Heart right ventricle (tissue), 16 donors: Measurements from ENCODE around the gene FLOT2. TPM values are rescaled to one million over a fixed set of nuclear protein-coding genes. Genes with fewer than 3 reads are reported as not detected.
A peak's percentile ranks its signal among the peaks of the same experiment; 100 is the strongest.
"Not testable (repeated sequence)": the region's sequence is repeated elsewhere in the genome, so short reads cannot be mapped to it uniquely, and the experiment has no call there.

ENCODE experiments used
- ATAC-seq, 8 donors: fragments of 200-7000 bp; cut with Tn5 transposase; one replicate each; pipeline ENCODE4 v1.9.1; 2020; ENCODE audit warnings: mild to moderate bottlenecking in 8 of 8, moderate library complexity in 8 of 8, moderate number of reproducible peaks in 1 of 8
- DNase-seq, 2 donors: peaks; one replicate each; pipeline ENCODE4 v3.0.0-alpha.2; 2020
- H3K27ac ChIP-seq, 10 donors: fragments of 200-600 bp; sonication (generic) in 2 of 10; one replicate each; pipeline versions ENCODE4 v1.5.0 to v1.8.0; 2020 to 2022; ENCODE audit warnings: mild to moderate bottlenecking in 3 of 10
- H3K27me3 ChIP-seq, 7 donors: fragments of 200-600 bp; one replicate each; pipeline ENCODE4 v1.8.0; 2021 to 2022; ENCODE audit warnings: mild to moderate bottlenecking in 2 of 7
- H3K36me3 ChIP-seq, 9 donors: fragments of 200-600 bp; sonication (generic) in 1 of 9; one replicate each; pipeline versions ENCODE4 v1.5.0 to v1.8.0; 2020 to 2022; ENCODE audit warnings: mild to moderate bottlenecking in 2 of 9
- H3K4me1 ChIP-seq, 9 donors: fragments of 200-600 bp; sonication (generic) in 1 of 9; one replicate each; pipeline versions ENCODE4 v1.5.0 to v1.8.0; 2020 to 2022; ENCODE audit warnings: mild to moderate bottlenecking in 4 of 9
- H3K4me3 ChIP-seq, 10 donors: fragments of 200-600 bp; sonication (generic) in 2 of 10; one replicate each; pipeline versions ENCODE4 v1.5.0 to v1.8.0; 2020 to 2022; ENCODE audit warnings: mild to moderate bottlenecking in 7 of 10, moderate library complexity in 2 of 10
- H3K9me3 ChIP-seq, 11 donors: fragments of 200-600 bp in 10 of 11; sonication (generic) in 2 of 11; one replicate each; pipeline versions ENCODE4 v1.5.0 to v1.8.0; 2013 to 2022; ENCODE audit warnings: mild to moderate bottlenecking in 2 of 11, control low read depth in 1 of 11, moderate library complexity in 1 of 11
- WGBS, 2 donors: extraction: QIAGEN DNeasy Blood & Tissue Kit; methylation state at CpG; one replicate each; pipeline ENCODE4 v1.1.7; 2013; ENCODE audit warnings: inconsistent platforms in 1 of 2; 5-methylcytosine and 5-hydroxymethylcytosine counted together
- intact Hi-C, 10 donors: fragments of 100-400 bp; cut with DNase I; formaldehyde crosslinking; loops; one replicate each; pipeline versions ENCODE4 v1.11.1 to v1.14.2; 2022
- polyA plus RNA-seq, 2 donors: library from polyadenylated mRNA; stranded (reverse); fragments of 200-250 nt; gene quantifications; one replicate each; pipeline ENCODE4 v1.2.3, GENCODE V29; 2013
- total RNA-seq, 10 donors: library from RNA; stranded (reverse); fragmentation: NEBNext Ultra II Directional in 3 of 10; extraction: Animal tissue kit (Norgen Biotek cat#: 25700) in 3 of 10; gene quantifications; one replicate each; pipeline versions ENCODE4 v1.2.1 to v1.2.4, GENCODE V29; 2021 to 2023
- TF ChIP-seq, protein P1 (sequence below), 9 donors: fragments of 200-600 bp; sonication (generic) in 2 of 9; IDR thresholded peaks; one replicate each; pipeline versions ENCODE4 v1.5.0 to v1.8.0; 2021 to 2022; ENCODE audit warnings: antibody characterized with exemption in 9 of 9, mild to moderate bottlenecking in 5 of 9, moderate library complexity in 1 of 9
- donor health status: Arrhythmogenic right ventricular cardiomyopathy.
- donor health status: ischemic (EF 13 %, LVEDD 7.1; RV severe dilation, severe dysfunction).
- donor health status: healthy with polysubstance abuse.
- donor health status: DM: no; HTN: yes; CAD: no.
- donor health status: DM: no; HTN: no; CAD: no.
- donor health status: ischemic (EF 25% LVEDD 6.9; RV normal size, moderate dysfunction).
- donor health status: ischemic (EF 25% LVEDD 5.7; RV mildly dilated, moderate dysfunction).
- donor health status: healthy.
- donor health status: DM: yes; HTN: yes; CAD: no.
- donor health status: Ischemic cardiomyopathy.
- donor health status: ischemic (EF 35%, LVEDD 5.7; RV mildly dilated, moderate dysfunction).
- donor health status: nonischemic (EF 11% LVEDD 7.7; RV severe dilation, severe dysfunction).
- donor health status: DM: yes; HTN: yes; CAD: no.
- donor health status: PGD.
- donor health status: ischemic (EF 29% LVEDD 5.4; RV normal size, mild dysfunction).
- donor health status: nonischemic (EF 23%, LVEDD 6.1; RV moderate dilation, normal function).

FLOT2 gene
- total and polyA plus RNA-seq, 12 donors = 38.3 to 159 (median 88.8) TPM

DNA sequence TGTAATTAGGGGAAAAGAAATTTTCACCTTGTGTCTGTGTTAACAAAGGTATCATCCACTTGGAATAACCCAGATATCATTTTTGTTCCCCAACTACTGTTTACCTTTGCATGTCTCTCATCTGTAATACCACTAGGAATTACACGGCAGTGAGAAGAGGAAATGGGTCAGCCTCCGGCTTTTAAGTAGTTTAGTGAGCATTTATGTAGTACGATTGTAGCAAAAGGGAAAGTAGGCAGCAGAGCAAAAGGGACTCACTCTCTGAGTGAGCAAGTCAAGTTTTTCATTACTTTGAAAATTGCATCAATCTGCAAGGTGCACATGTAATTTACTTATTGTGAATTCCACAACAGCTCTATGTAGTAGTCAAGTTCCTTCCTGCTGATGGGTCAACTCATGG, 42.6 kb upstream of the FLOT2 start:
- WGBS, 2 donors = 50 to 63% methylated on average over 3 of the region's 3 CpGs
- Histone ChIP-seq H3K27me3 (no peaks in the 10 kb centered on the region), H3K4me1 (peaks cover 19 to 98% (median 78%) of the 10 kb centered on the region in 9 donors), H3K36me3 (peaks cover 0 to 52% (median 0%) of the 10 kb centered on the region in 9 donors), H3K9me3 (no peaks in the 10 kb centered on the region), H3K4me3 (no peak overlapping the region), H3K27ac (peak overlapping the region in 7 of 10 donors; percentile 19 to 80 (median 38))
- TF ChIP-seq, protein P1, sequence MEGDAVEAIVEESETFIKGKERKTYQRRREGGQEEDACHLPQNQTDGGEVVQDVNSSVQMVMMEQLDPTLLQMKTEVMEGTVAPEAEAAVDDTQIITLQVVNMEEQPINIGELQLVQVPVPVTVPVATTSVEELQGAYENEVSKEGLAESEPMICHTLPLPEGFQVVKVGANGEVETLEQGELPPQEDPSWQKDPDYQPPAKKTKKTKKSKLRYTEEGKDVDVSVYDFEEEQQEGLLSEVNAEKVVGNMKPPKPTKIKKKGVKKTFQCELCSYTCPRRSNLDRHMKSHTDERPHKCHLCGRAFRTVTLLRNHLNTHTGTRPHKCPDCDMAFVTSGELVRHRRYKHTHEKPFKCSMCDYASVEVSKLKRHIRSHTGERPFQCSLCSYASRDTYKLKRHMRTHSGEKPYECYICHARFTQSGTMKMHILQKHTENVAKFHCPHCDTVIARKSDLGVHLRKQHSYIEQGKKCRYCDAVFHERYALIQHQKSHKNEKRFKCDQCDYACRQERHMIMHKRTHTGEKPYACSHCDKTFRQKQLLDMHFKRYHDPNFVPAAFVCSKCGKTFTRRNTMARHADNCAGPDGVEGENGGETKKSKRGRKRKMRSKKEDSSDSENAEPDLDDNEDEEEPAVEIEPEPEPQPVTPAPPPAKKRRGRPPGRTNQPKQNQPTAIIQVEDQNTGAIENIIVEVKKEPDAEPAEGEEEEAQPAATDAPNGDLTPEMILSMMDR (IDR thresholded peaks at IDR 0.05) = no peak
- DNase-seq (no peak), ATAC-seq (no peak)
- intact Hi-C loops = loop anchor here in 2 of 10 donors (10.0 kb wide), 1 partner anchor 95 kb away; the partner anchor contains the start of gene FAM222B (in 2 of the 2)

DNA sequence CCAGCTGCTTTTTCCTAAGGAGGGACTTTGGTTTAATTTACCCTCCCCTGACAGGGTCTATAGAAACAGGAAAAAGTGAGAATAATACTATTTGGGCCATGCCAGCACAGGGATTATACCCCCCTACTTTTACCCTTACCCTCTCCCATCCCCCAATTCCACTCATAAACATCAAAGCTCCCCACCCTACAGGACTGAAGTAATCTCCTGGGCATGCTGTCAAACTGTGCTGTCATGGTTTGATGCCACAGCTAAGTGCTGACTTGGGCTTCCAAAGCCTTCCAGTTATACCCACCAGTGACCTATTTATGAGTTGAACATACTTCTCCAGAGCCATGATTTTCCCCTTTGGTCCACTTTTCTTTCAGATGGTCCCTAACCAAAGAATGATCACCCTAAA, 41.0 kb upstream of the FLOT2 start:
- DNase-seq (peak in 1 of 2 donors; percentile 61), ATAC-seq (peak; percentile 69 to 91 (median 84))
- no peaks in the 10 kb centered on the region for H3K27me3 ChIP-seq
- intact Hi-C loops = loop anchor here in 1 of 10 donors (5.0 kb wide), 1 partner anchor 36 kb away; the partner anchor contains the start of gene DHRS13
- no peaks in the 10 kb centered on the region for H3K9me3 ChIP-seq
- peak overlapping the region in 8 of 10 donors; percentile 1 to 80 (median 42) for H3K27ac ChIP-seq
- H3K4me3 ChIP-seq = no peak overlapping the region
- H3K4me1 ChIP-seq = peaks cover 19 to 83% (median 69%) of the 10 kb centered on the region in 9 donors
- H3K36me3 ChIP-seq = peaks cover 0 to 53% (median 0%) of the 10 kb centered on the region in 9 donors
- TF ChIP-seq, protein P1 (IDR thresholded peaks at IDR 0.05) = no peak

DNA sequence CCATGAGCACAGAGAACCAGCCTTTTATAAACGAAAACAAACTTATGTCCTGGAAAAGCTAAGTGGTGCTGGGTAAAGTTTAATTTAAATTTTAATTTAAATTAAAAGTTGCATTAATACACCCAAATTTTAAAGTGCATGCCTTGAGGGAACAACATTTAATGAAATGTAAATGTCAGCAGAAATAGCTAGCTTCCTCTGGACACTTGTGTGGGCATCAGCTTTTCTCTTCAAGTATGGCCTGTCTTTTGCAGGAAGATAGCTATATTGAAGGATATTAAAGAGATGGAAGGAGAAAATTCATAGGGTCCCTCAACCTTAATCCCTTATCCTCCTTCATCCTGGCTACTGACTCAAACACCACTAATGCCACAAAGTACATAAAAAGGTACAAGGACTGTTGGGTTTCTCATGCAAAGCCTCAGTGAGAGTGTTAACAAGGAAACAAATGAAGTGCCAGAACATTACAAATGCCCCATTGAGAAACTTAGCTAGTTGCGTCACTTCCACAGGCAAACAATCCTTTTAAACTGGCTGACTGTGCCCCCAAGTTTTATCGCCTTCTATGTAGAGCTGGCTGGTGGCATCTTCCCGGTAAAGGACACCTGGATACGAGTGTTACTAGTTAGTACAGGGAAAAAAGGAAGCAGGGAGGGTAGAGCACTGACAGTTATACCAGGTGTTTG, 39.7 kb upstream of the FLOT2 start:
- Histone ChIP-seq H3K36me3 (peaks cover 0 to 43% (median 0%) of the 10 kb centered on the region in 9 donors), H3K4me3 (no peak overlapping the region), H3K27me3 (no peaks in the 10 kb centered on the region), H3K27ac (peak overlapping the region in 5 of 10 donors; percentile 13 to 80 (median 38)), H3K9me3 (no peaks in the 10 kb centered on the region), H3K4me1 (peaks cover 19 to 75% (median 69%) of the 10 kb centered on the region in 9 donors)
- intact Hi-C loops = loop anchor here in 1 of 10 donors (5.0 kb wide), 1 partner anchor 35 kb away; the partner anchor contains the start of gene DHRS13
- ATAC-seq (peak in 4 of 8 donors; percentile 5 to 54 (median 24)), DNase-seq (no peak)
- TF ChIP-seq, protein P1 (IDR thresholded peaks at IDR 0.05) = no peak
- 67 to 74% methylated on average over 5 of the region's 5 CpGs for WGBS, 2 donors

- no peaks in the 10 kb centered on the region for H3K27me3 ChIP-seq
- H3K36me3 ChIP-seq = peaks cover 0 to 41% (median 0%) of the 10 kb centered on the region in 9 donors
- H3K27ac ChIP-seq = peak overlapping the region in 2 of 10 donors; percentile 26 to 80
- WGBS, 2 donors = 88 to 91% methylated on average over 8 of the region's 8 CpGs
- H3K4me3 ChIP-seq = no peak overlapping the region
- no peak for DNase-seq
- TF ChIP-seq, protein P1 (IDR thresholded peaks at IDR 0.05) = no peak
- H3K9me3 ChIP-seq = no peaks in the 10 kb centered on the region
- intact Hi-C loops = loop anchor here in 1 of 10 donors (5.0 kb wide), 1 partner anchor 34 kb away; the partner anchor contains the start of gene DHRS13
- peaks cover 15 to 67% (median 57%) of the 10 kb centered on the region in 9 donors for H3K4me1 ChIP-seq
- no peak for ATAC-seq
Measured at GRCh38 chr17:28935744-28936460, 38.4 kb upstream of the FLOT2 start.

GRCh38 chr17:28934508-28934907, 37.0 kb upstream of the FLOT2 start:
- H3K4me3 ChIP-seq, H3K27ac ChIP-seq, H3K9me3 ChIP-seq, DNase-seq, H3K27me3 ChIP-seq, intact Hi-C loops, ATAC-seq: not testable (repeated sequence)
- Histone ChIP-seq H3K4me1 (peaks cover 8 to 62% (median 54%) of the 10 kb centered on the region in 9 donors), H3K36me3 (peaks cover 0 to 50% (median 0%) of the 10 kb centered on the region in 9 donors)
- 96 to 97% methylated on average over 8 of the region's 8 CpGs for WGBS, 2 donors
